PC-9 (cell line): Measurements from ENCODE around the gene AP3B1. TPM values are rescaled to one million over a fixed set of nuclear protein-coding genes. Genes with fewer than 3 reads are reported as not detected.
A peak's percentile ranks its signal among the peaks of the same experiment; 100 is the strongest.

Experiments
- BruUV-seq: library from RNA; stranded (reverse); fragments of 400-500 nt; replicated peaks from 2 replicates; lab custom pipeline; 2021; lab: Mats Ljungman, UMichigan
- CTCF ChIA-PET: fragments of 300-600 bp; sonication (Branson Sonifier 250); formaldehyde crosslinking; loops from one replicate; lab custom pipeline; 2022; ENCODE audit warnings: antibody characterized with exemption; lab: Charles Lee
- POLR2A ChIA-PET: fragments of 300-600 bp; sonication (Branson Sonifier 250); formaldehyde crosslinking; loops from one replicate; lab custom pipeline; 2022; ENCODE audit warnings: antibody characterized with exemption; ENCODE audit not compliant: unreplicated experiment; lab: Charles Lee
- DNase-seq, 2 experiments: peaks; one replicate each; pipeline versions ENCODE4 v3.0.0 to v3.0.0-alpha.2; 2015 to 2022; ENCODE audit warnings: mixed read lengths in 1 of 2
- H2AFZ ChIP-seq: fragments of 200-600 bp; sonication (generic); 2 replicates; pipeline ENCODE4 v1.8.1; 2017; ENCODE audit warnings: antibody characterized with exemption
- H3F3A ChIP-seq: fragments of 200-600 bp; sonication (generic); 2 replicates; pipeline ENCODE4 v1.8.1; 2017; ENCODE audit warnings: antibody characterized with exemption, mild to moderate bottlenecking, low read depth; ENCODE audit not compliant: insufficient read depth
- H3K27ac ChIP-seq: fragments of 200-600 bp; sonication (generic); 2 replicates; pipeline ENCODE4 v1.6.1; 2016; ENCODE audit warnings: mixed run types
- H3K27me3 ChIP-seq: fragments of 200-600 bp; sonication (generic); 2 replicates; pipeline ENCODE4 v1.6.1; 2016; ENCODE audit warnings: low read depth, mixed run types; ENCODE audit not compliant: insufficient read depth
- H3K36me3 ChIP-seq: fragments of 200-600 bp; sonication (generic); 2 replicates; pipeline ENCODE4 v1.6.1; 2016; ENCODE audit warnings: low read depth, mixed run types
- H3K4me1 ChIP-seq: fragments of 200-600 bp; sonication (generic); replicated peaks from 2 replicates; pipeline ENCODE4 v1.6.1; 2016; ENCODE audit warnings: mixed run types; ENCODE audit not compliant: insufficient read depth
- H3K4me2 ChIP-seq: fragments of 200-600 bp; sonication (generic); 2 replicates; pipeline ENCODE4 v1.6.1; 2017; ENCODE audit warnings: mixed run types
- H3K4me3 ChIP-seq: fragments of 200-600 bp; sonication (generic); 2 replicates; pipeline ENCODE4 v1.6.1; 2016; ENCODE audit warnings: mixed run types
- H3K79me2 ChIP-seq: fragments of 200-600 bp; sonication (generic); 2 replicates; pipeline ENCODE4 v1.6.1; 2017; ENCODE audit warnings: low read depth, mixed run types
- H3K9me2 ChIP-seq: fragments of 200-600 bp; sonication (generic); 2 replicates; pipeline ENCODE4 v1.8.1; 2017; ENCODE audit warnings: mild to moderate bottlenecking; ENCODE audit not compliant: insufficient read depth
- H3K9me3 ChIP-seq: fragments of 200-600 bp; sonication (generic); 2 replicates; pipeline ENCODE4 v1.8.1; 2016; ENCODE audit warnings: low read depth; ENCODE audit not compliant: insufficient read depth
- H4K20me1 ChIP-seq: fragments of 200-600 bp; sonication (generic); 2 replicates; pipeline ENCODE4 v1.8.1; 2017; ENCODE audit not compliant: insufficient read depth
- EZH2 ChIP-seq: fragments of 200-600 bp; sonication (generic); IDR thresholded peaks from 2 replicates; pipeline ENCODE4 v1.8.0; 2017; ENCODE audit warnings: antibody characterized with exemption, low read depth
- intact Hi-C: fragments of 100-400 bp; cut with micrococcal nuclease; formaldehyde crosslinking; loops from one replicate; pipeline ENCODE4 v1.10.0; 2022; ENCODE audit not compliant: unreplicated experiment
- total RNA-seq: library from RNA; stranded (reverse); gene quantifications from 2 replicates; pipeline ENCODE4 v1.2.3, GENCODE V29; 2021
- TF ChIP-seq, protein P1 (sequence below): fragments of 200-600 bp; sonication (generic); conservative IDR thresholded peaks from 2 replicates; pipeline ENCODE4 v1.6.1; 2017; ENCODE audit warnings: mixed run types, antibody characterized with exemption, mild to moderate bottlenecking, moderate library complexity

AP3B1 gene
- total RNA-seq, 1 experiment from 2014 or later = 44.0 TPM

DNA sequence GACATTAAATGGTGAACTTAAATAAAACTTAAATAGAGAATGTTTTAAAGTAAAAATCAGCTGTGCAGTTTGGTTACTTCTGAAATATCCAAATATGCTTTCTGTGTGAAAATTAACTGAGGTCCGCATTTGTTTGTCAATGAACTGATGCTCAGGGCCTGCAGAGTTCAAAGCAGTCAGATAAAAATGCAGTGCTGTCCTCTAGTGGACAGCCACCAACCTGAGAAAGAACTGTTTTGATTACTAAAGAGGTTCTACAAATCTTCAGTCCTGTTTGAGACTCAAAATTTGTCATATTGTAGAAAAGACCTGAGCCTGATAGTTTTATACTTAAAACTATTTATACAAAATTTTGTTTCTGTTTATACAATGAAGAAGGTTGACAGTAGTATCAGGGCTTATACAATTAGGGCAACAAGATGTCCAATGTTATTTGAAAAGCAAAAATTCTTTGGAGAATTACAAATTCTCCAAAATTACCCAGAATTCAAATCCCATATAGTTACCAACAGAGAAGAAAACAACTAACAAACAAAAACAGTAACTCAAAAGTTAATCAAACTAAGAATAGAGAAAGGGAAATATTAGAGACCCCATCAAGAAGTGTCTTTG, 286.0 kb downstream of the AP3B1 start:
- TF ChIP-seq, protein P1, sequence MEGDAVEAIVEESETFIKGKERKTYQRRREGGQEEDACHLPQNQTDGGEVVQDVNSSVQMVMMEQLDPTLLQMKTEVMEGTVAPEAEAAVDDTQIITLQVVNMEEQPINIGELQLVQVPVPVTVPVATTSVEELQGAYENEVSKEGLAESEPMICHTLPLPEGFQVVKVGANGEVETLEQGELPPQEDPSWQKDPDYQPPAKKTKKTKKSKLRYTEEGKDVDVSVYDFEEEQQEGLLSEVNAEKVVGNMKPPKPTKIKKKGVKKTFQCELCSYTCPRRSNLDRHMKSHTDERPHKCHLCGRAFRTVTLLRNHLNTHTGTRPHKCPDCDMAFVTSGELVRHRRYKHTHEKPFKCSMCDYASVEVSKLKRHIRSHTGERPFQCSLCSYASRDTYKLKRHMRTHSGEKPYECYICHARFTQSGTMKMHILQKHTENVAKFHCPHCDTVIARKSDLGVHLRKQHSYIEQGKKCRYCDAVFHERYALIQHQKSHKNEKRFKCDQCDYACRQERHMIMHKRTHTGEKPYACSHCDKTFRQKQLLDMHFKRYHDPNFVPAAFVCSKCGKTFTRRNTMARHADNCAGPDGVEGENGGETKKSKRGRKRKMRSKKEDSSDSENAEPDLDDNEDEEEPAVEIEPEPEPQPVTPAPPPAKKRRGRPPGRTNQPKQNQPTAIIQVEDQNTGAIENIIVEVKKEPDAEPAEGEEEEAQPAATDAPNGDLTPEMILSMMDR = peak; percentile 80
- no peak for TF ChIP-seq EZH2
- BruUV-seq = no TSS peak
- ChIA-PET POLR2A (no interaction called here), CTCF (no interaction called here)
- no peak overlapping the region for H3K27ac ChIP-seq
- DNase-seq = no peak
- no peak overlapping the region for H3K4me2 ChIP-seq
- H3K27me3 ChIP-seq = no peaks in the 10 kb centered on the region
- no peaks in the 10 kb centered on the region for H4K20me1 ChIP-seq
- no peaks in the 10 kb centered on the region for H3K36me3 ChIP-seq
- peaks cover 5% of the 10 kb centered on the region; the same call in 1 of the 2 replicates for H3F3A ChIP-seq
- intact Hi-C loops = loop anchor here (2.0 to 10.0 kb wide), 3 partner anchors 141 to 448 kb away; no protein-coding TSS in a partner anchor
- H3K4me3 ChIP-seq = no peak overlapping the region
- H3K4me1 ChIP-seq = no peaks in the 10 kb centered on the region
- H2AFZ ChIP-seq = no peak overlapping the region
- H3K79me2 ChIP-seq = no peaks in the 10 kb centered on the region
- H3K9me3 ChIP-seq = no peaks in the 10 kb centered on the region
- no peaks in the 10 kb centered on the region for H3K9me2 ChIP-seq

DNA sequence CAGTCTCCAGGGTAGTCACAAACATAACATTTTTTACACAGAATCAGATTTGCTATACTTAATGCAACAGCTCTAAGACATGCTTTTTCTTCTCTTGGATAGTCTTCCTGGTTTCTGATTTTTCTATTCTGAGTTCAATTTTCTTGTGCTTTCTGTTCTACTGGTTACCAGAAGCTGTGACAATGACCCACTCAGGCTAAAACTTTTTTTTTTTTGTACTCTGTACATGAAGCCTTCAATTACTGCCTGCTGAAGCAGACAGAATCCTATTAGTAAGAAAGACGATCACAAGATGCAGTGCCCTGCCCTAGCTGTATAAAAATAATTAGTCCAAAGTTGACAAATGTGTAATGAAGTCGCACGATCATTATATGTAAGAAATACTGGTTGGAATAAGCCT, 287.3 kb downstream of the AP3B1 start:
- no peak overlapping the region for H3K4me3 ChIP-seq
- H3K36me3 ChIP-seq = no peaks in the 10 kb centered on the region
- H3K4me1 ChIP-seq = no peaks in the 10 kb centered on the region
- TF ChIP-seq, protein P1 = no peak
- TF ChIP-seq EZH2 = no peak
- H3K79me2 ChIP-seq = no peaks in the 10 kb centered on the region
- no peak overlapping the region for H2AFZ ChIP-seq
- intact Hi-C loops = loop anchor here (5.0 to 10.0 kb wide), 2 partner anchors 140 to 362 kb away; no protein-coding TSS in a partner anchor
- CTCF ChIA-PET = no interaction called here
- no peaks in the 10 kb centered on the region for H4K20me1 ChIP-seq
- H3K27ac ChIP-seq = no peak overlapping the region
- DNase-seq = no peak
- POLR2A ChIA-PET = no interaction called here
- H3K27me3 ChIP-seq = no peaks in the 10 kb centered on the region
- H3F3A ChIP-seq = peaks cover 5% of the 10 kb centered on the region; the same call in 1 of the 2 replicates
- BruUV-seq = no TSS peak
- no peaks in the 10 kb centered on the region for H3K9me3 ChIP-seq
- H3K9me2 ChIP-seq = no peaks in the 10 kb centered on the region
- no peak overlapping the region for H3K4me2 ChIP-seq

DNA sequence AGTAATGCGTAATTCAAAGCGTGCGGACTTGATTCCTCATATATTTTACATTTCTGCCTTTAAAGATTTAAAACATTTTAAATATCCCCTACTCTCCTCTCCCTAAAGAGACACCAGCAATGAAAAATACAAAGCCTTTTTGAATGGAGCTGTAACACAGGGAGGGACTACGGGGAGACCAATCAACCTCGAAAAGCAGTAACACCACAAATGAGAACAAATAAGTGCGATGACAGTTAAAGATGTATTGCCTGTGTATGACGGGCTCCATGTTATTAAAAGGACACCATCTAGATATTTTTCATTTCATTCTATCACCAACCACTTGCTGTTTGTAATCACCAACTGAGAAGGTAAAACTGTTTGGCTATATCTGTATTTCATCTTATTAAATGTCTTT, 288.0 kb downstream of the AP3B1 start:
- BruUV-seq = no TSS peak
- POLR2A ChIA-PET = no interaction called here

More for the DNA sequence above, 288.0 kb downstream of the AP3B1 start:
- H3K4me1 ChIP-seq = no peaks in the 10 kb centered on the region
- no peak for DNase-seq
- H3F3A ChIP-seq = peaks cover 5% of the 10 kb centered on the region; the same call in 1 of the 2 replicates
- no peak for TF ChIP-seq EZH2
- TF ChIP-seq, protein P1 = no peak
- intact Hi-C loops = loop anchor here (5.0 to 10.0 kb wide), 2 partner anchors 139 to 362 kb away; no protein-coding TSS in a partner anchor
- no peaks in the 10 kb centered on the region for H3K27me3 ChIP-seq
- CTCF ChIA-PET = no interaction called here
- H3K4me3 ChIP-seq = no peak overlapping the region
- H3K4me2 ChIP-seq = no peak overlapping the region
- no peaks in the 10 kb centered on the region for H3K9me3 ChIP-seq
- no peak overlapping the region for H2AFZ ChIP-seq
- 0 out of 2 replicates have a peak, but pooled peaks cover 1% of the 10 kb centered on the region for H3K36me3 ChIP-seq
- H3K27ac ChIP-seq = no peak overlapping the region
- no peaks in the 10 kb centered on the region for H4K20me1 ChIP-seq
- H3K79me2 ChIP-seq = no peaks in the 10 kb centered on the region
- no peaks in the 10 kb centered on the region for H3K9me2 ChIP-seq
